Measurements from ENCODE around the gene TSC22D1. TPM values are rescaled to one million over a fixed set of nuclear protein-coding genes. Genes with fewer than 3 reads are reported as not detected.

The TSC22D1 gene
- total RNA-seq, 3 donors from 2014 or later: 74.2 to 235 (median 232) TPM

GRCh38 chr13:44438234-44438579 lies 137.9 kb downstream of the TSC22D1 start:
- no peaks in the 10 kb centered on the region for H3K27me3 ChIP-seq
- DNase-seq (ENCODE audit: low spot score in 2 of 2): no peak
- TF ChIP-seq, protein P1, sequence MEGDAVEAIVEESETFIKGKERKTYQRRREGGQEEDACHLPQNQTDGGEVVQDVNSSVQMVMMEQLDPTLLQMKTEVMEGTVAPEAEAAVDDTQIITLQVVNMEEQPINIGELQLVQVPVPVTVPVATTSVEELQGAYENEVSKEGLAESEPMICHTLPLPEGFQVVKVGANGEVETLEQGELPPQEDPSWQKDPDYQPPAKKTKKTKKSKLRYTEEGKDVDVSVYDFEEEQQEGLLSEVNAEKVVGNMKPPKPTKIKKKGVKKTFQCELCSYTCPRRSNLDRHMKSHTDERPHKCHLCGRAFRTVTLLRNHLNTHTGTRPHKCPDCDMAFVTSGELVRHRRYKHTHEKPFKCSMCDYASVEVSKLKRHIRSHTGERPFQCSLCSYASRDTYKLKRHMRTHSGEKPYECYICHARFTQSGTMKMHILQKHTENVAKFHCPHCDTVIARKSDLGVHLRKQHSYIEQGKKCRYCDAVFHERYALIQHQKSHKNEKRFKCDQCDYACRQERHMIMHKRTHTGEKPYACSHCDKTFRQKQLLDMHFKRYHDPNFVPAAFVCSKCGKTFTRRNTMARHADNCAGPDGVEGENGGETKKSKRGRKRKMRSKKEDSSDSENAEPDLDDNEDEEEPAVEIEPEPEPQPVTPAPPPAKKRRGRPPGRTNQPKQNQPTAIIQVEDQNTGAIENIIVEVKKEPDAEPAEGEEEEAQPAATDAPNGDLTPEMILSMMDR (IDR thresholded peaks at IDR 0.05): no peak
- TF ChIP-seq POLR2AphosphoS5 (IDR thresholded peaks at IDR 0.05) (no peak), POLR2A (IDR thresholded peaks at IDR 0.05) (no peak)
- H3K36me3 ChIP-seq: no peaks in the 10 kb centered on the region
- no peaks in the 10 kb centered on the region for H3K4me1 ChIP-seq
- intact Hi-C loops (cut with DNase I; ENCODE audit: low total_unique reads): loop anchor here (2.0 kb wide), 1 partner anchor 27 kb away; no protein-coding TSS in a partner anchor
- H3K27ac ChIP-seq: no peak overlapping the region
- H3K9me3 ChIP-seq: no peaks in the 10 kb centered on the region
- H3K4me3 ChIP-seq: no peak overlapping the region

- intact Hi-C loops (cut with DNase I; ENCODE audit: low total_unique reads): loop anchor here (2.0 kb wide), 1 partner anchor 27 kb away; no protein-coding TSS in a partner anchor
- no peak for TF ChIP-seq POLR2AphosphoS5 (IDR thresholded peaks at IDR 0.05)
- TF ChIP-seq, protein P1 (IDR thresholded peaks at IDR 0.05): peak; percentile 38 to 67 (median 65)
- Histone ChIP-seq H3K4me1 (no peaks in the 10 kb centered on the region), H3K4me3 (peak overlapping the region; percentile 58 to 84 (median 81)), H3K9me3 (no peaks in the 10 kb centered on the region), H3K36me3 (no peaks in the 10 kb centered on the region), H3K27me3 (no peaks in the 10 kb centered on the region), H3K27ac (peak overlapping the region; percentile 98 to 99)
- no peak for DNase-seq (ENCODE audit: low spot score in 2 of 2)
These were observed 138.5 kb downstream of the TSC22D1 start for GRCh38 chr13:44437356-44438233.

GRCh38 chr13:44436589-44437337 lies 139.4 kb downstream of the TSC22D1 start:
- DNase-seq (ENCODE audit: low spot score in 2 of 2): peak; percentile 94 to 97
- H3K36me3 ChIP-seq: no peaks in the 10 kb centered on the region
- peak overlapping the region; percentile 98 to 99 for H3K27ac ChIP-seq
- H3K4me3 ChIP-seq: peak overlapping the region; percentile 58 to 84 (median 81)
- no peaks in the 10 kb centered on the region for H3K27me3 ChIP-seq
- intact Hi-C loops (cut with DNase I; ENCODE audit: low total_unique reads): no loop called here
- no peaks in the 10 kb centered on the region for H3K4me1 ChIP-seq
- H3K9me3 ChIP-seq: no peaks in the 10 kb centered on the region
- TF ChIP-seq POLR2A (IDR thresholded peaks at IDR 0.05): peak; percentile 99
- TF ChIP-seq, protein P1 (IDR thresholded peaks at IDR 0.05): no peak
- peak; percentile 99 for TF ChIP-seq POLR2AphosphoS5 (IDR thresholded peaks at IDR 0.05)

GRCh38 chr13:44435919-44436510 lies 140.1 kb downstream of the TSC22D1 start:
- DNase-seq (ENCODE audit: low spot score in 2 of 2): no peak
- Histone ChIP-seq H3K27me3 (no peaks in the 10 kb centered on the region), H3K36me3 (no peaks in the 10 kb centered on the region), H3K4me1 (no peaks in the 10 kb centered on the region), H3K27ac (peak overlapping the region; percentile 98 to 99), H3K4me3 (peak overlapping the region; percentile 58 to 84 (median 81)), H3K9me3 (no peaks in the 10 kb centered on the region)
- intact Hi-C loops (cut with DNase I; ENCODE audit: low total_unique reads): no loop called here
- TF ChIP-seq POLR2A (IDR thresholded peaks at IDR 0.05) (no peak), POLR2AphosphoS5 (IDR thresholded peaks at IDR 0.05) (no peak)
- TF ChIP-seq, protein P1 (IDR thresholded peaks at IDR 0.05): no peak
